T-helper 1 cell treated with Interleukin-12 subunit alpha and Interleukin-12 subunit beta and Interleukin-4 antibody, amounts not matched to agents 30 ng/mL and 1 ng/mL, for 36 hours (primary cell): ENCODE results near the gene CNKSR3. TPM values are rescaled to one million over a fixed set of nuclear protein-coding genes. Genes with fewer than 3 reads are reported as not detected.

Experiments
- intact Hi-C: fragments of 100-400 bp; cut with micrococcal nuclease; formaldehyde crosslinking; loops from one replicate; pipeline ENCODE4 v1.15.1; 2024
- total RNA-seq: library from RNA; stranded (reverse); gene quantifications from 2 replicates; pipeline ENCODE4 v1.2.3, GENCODE V29; 2022

The CNKSR3 gene
- total RNA-seq, 1 donor from 2014 or later, result not detected

GRCh38 chr6:154390034-154390433 is 120.5 kb downstream of the CNKSR3 start:
- intact Hi-C loops, result no loop called here

DNA sequence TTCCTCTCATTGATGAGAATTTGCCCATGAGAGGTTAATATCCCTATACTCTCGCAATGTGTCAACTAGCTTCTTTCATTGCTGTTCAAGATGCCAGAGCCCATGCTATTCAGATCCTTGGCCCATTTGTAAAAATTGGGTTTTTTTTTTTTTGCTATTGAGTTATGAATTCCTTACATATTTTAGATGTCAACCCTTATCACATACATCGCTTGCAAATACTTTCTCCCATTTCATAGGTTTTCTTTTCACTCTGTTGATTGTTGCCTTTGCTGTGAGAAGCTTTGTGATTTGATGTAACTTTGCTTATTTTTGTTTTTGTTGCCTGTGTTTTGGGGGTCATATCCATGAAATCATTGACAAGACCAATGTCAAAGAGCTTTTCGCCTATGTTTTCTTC is 121.7 kb downstream of the CNKSR3 start:
- intact Hi-C loops, result no loop called here

GRCh38 chr6:154386848-154387717 is 123.4 kb downstream of the CNKSR3 start:
- intact Hi-C loops, result no loop called here

- intact Hi-C loops, result no loop called here
Observed at GRCh38 chr6:154384191-154384590, 126.3 kb downstream of the CNKSR3 start.

DNA sequence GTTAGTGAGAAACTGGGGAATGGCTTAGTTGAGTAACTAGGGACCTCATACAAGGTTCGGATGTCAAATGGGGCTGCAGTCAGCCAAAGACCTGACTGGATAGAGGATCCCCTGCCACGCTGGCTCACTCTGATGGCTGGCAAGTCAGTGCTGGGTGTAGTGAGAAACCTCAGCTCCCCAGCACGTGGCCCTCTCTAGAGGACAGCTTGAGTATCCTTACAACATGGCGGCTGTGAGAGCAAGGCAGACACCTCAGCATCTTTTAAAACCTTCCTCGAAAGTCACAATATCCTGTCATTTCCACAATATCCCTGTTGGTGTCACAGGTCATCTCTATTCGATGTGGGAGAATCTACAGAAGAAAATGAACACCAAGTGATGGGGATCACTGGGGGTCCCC is 127.2 kb downstream of the CNKSR3 start:
- intact Hi-C loops, result no loop called here

DNA sequence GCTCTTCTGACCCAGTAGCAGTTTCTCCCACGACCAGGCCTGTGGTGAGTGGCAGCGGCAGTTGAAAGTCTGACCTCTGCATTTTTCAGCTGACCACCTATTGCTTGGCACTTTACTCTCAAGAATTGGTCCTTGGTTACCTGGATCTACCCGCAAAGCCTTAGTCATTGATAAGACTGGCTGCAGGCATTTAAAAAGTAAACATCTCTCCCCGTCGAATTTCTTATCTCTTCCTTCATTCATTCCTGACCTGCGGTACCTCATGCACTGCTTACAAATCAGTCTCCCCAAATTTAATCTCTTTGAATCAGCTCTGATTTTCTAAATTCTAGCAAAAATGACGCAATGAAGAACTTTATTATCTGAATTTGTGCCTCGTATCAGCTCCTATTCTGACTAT is 127.7 kb downstream of the CNKSR3 start:
- intact Hi-C loops, result no loop called here

DNA sequence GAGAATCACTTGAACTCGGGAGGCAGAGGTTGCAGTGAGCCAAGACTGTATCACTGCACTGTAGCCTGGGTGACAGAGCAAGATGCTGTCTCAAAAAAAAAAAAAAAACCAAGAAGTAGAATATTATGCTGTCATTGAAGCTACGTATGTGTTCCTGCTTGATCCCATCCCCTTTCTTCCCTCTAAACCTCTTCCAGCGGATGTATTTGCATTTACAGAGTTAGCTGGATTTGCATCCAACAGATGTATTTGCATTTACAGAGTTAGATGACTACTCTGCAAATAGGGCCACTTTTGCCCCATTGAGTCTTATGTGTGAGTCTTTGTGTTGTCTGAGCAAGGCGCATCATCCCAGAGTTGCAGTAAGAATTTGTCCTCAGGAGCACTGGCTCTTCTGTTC is 128.9 kb downstream of the CNKSR3 start:
- intact Hi-C loops, result no loop called here

- intact Hi-C loops, result no loop called here
Observed at GRCh38 chr6:154380741-154381140, 129.7 kb downstream of the CNKSR3 start.

- intact Hi-C loops, result no loop called here
Observed at GRCh38 chr6:154379585-154379984, 130.9 kb downstream of the CNKSR3 start.

- intact Hi-C loops, result no loop called here
Observed at GRCh38 chr6:154378518-154378917, 132.0 kb downstream of the CNKSR3 start.

DNA sequence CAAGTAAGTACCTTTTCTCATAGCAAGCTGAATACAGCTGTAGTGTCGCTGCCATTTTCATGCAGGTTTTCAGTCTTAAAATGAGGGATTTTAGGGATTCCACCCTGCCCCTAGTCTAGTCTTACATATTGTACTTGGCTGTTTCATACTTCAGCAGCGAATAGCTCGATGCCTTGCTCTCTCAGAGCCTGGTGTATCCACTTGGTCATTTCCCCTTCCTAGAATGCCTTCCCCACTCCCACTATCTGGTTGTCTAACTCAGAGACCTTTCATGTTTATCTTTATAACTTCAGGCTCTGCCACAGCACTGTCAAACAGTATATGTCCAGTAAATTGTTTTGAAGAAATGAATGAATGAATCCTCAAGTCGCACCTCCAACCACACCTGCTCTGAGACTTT is 132.8 kb downstream of the CNKSR3 start:
- intact Hi-C loops, result no loop called here

GRCh38 chr6:154373971-154374370 is 136.5 kb downstream of the CNKSR3 start:
- intact Hi-C loops, result no loop called here

DNA sequence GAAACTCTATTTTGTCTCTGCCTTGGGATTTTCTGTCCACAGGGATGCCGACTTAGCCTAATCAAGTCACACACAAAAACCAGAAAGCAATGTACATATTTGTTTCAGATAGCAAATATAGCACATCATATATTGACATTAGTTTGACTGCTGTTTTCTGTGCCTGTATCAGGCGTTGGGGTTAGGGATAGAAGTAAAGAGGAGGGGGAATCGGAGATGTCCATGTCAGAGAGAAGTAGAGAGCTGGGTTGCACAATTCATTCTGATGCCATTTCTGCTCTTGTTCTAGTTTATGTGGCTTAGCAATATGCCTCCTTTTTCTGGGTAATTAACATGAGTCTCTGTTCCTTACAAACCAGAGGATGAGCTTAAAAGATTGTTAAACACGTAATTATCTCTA is 139.2 kb downstream of the CNKSR3 start:
- intact Hi-C loops, result no loop called here

DNA sequence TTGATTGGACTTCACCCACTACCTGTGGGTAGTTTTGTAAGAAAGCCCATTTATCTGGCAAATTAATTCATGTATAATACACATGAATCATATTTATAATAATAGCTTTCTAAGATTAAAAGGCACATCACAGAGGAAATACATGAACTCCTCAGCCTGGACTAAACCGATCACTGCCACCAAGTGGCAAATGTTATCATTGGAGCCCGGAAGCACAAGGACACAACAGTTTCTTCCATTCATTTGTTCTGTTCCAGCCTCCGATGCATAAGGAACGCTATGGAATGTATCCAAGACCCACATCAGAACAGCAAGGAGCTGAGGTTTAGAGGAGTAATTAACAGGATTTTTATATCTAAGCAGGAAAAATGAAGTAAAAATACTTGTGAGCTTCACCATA is 139.9 kb downstream of the CNKSR3 start:
- intact Hi-C loops, result loop anchor here (1.0 kb wide), 2 partner anchors 93 to 216 kb away; no protein-coding TSS in a partner anchor

DNA sequence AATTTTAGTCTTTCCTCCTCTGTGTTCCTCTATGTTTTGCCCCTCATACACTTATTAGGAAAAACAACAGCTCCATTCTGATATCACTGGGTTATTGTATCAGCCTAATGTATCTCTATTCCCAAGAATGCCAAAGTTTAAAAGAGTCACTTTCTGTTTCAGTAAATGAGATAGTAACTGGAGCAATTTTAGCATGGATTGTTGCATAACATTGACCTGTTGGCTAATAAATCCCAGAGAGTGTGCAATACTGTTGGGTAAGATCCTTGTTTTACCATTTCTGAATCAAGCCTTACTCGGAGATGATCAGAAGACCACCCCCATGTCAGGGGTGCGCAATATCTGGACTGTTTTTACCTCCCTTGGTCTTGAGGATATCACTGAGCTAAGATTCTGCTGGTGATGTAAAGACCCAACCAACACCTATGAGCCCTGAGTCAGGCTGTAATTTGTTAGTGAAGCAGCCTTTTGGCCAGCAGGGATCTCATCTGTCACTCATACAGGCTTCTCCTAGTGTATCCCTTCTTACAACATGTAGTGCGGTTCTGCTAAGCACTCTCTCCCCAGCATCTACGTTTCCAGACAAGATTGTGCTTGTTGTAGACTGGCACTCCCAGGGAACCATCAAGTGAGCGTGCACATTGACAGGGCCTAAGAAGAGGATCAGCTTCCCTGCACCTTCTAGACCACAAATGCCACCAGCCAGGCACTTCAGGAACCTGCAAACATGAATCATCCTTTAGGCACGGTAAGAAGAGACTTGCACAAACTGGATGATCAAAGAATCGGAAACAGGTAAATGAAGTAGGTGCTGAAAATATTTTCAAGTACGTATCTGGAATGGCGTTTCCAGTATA is 142.4 kb downstream of the CNKSR3 start:
- intact Hi-C loops, result no loop called here

- intact Hi-C loops, result no loop called here
Observed at GRCh38 chr6:154367336-154367735, 143.1 kb downstream of the CNKSR3 start.

DNA sequence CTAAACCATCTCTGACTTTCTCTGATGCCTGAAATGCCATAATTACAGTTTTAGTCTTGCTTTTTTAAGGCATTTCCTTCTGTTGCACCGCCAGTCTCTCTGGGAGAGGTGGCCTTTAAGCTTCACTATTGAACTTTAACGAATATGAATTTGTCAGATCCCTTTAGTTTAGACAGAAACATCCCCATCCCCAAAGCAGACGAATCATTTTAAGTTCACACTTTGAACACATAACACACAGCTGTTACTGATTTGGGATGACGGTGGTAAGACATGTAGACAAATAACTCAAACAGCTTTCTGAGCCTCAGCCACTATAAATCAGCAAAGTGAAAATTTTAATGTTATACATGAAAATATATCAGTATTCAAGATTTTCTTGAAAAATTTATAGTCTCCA is 146.7 kb downstream of the CNKSR3 start:
- intact Hi-C loops, result no loop called here

GRCh38 chr6:154361476-154361875 is 149.0 kb downstream of the CNKSR3 start:
- intact Hi-C loops, result no loop called here

GRCh38 chr6:154360476-154360875 is 150.0 kb downstream of the CNKSR3 start:
- intact Hi-C loops, result no loop called here

DNA sequence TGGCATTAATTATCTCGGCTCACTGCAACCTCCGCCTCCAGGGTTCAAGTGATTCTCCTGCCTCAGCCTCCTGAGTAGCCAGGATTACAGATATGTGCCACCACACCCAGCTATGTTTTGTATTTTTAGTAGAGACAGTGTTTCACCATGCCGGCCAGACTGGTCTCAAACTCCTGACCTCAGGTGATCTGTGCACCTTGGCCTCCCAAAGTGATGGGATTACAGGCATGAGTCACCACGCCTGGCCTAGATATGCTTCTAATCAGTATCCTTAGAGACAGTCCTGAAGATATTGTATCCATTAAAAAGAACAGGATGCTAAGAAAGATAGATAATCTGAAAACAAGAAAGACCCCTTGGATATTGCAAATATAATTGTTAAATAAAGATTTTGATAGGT is 150.8 kb downstream of the CNKSR3 start:
- intact Hi-C loops, result no loop called here

DNA sequence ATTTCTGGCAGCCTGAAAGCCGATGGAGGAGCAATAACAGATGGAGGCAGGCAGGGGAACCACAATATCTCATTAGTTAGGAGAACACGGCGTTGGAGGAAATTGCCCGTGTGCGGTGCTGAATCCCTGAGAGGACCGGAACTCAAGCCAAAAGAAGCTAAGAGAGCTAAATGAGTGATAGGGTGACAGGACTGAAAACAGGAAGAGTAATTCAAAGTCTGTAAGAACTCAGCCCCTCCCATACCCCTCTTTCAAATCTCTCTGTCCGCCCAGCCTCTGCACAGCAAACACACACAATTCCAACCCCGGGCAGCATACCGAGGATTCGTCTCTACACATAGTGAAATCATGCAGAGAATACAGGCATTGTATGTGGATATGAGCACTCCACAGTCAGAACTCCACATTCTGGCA is 151.3 kb downstream of the CNKSR3 start:
- intact Hi-C loops, result no loop called here

DNA sequence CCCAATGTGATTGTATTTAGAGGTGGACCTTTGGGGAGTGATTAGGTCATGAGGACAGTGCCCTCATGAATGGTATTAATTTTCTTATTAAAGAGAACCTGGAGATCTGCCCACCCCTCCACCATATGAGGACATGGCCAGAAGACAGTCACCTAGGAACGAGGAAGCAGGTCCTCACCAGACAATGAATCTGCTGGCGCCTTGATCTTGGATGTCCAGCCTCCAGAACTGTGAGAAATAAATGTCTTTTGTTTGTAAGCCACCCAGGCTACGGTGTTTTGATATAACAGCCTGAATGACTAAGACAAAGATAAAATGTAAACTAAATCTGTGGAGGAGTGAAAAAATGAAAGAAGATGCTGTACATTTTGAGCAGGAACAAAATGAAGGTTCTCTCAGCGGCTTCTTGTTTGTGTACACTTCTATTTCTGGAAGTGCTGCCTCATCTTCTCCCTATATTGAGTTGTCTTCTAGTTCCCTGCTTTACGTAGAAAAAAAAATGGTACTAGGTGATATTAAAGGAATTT is 152.4 kb downstream of the CNKSR3 start:
- intact Hi-C loops, result no loop called here
